Neural cell (in vitro differentiated cells): ENCODE results near the gene RPL22. TPM values are rescaled to one million over a fixed set of nuclear protein-coding genes. Genes with fewer than 3 reads are reported as not detected.

Experiments
- H2AFZ ChIP-seq: fragments of 200-600, 300-800 bp; sonication (generic), shearing (Covaris generic); 2 replicates; pipeline ENCODE4 v1.6.0; 2014; ENCODE audit warnings: low read depth, mild to moderate bottlenecking, antibody characterized with exemption, low read length, moderate library complexity
- H3F3A ChIP-seq: fragments of 200-600 bp; shearing (Covaris generic); 2 replicates; pipeline ENCODE4 v1.6.1; 2016; ENCODE audit warnings: mild to moderate bottlenecking, moderate library complexity, mixed read lengths, antibody characterized with exemption, low read length; ENCODE audit not compliant: insufficient read depth, poor library complexity, severe bottlenecking
- H3K27ac ChIP-seq: fragments of 200-600, 300-800 bp; sonication (generic), shearing (Covaris generic); 2 replicates; pipeline ENCODE4 v1.5.1; 2014; ENCODE audit warnings: mild to moderate bottlenecking, low read length, moderate library complexity
- H3K27me3 ChIP-seq: fragments of 300-800, 200-600 bp; sonication (generic), shearing (Covaris generic); 2 replicates; pipeline ENCODE4 v1.6.0; 2014; ENCODE audit warnings: mild to moderate bottlenecking, low read depth, low read length, moderate library complexity; ENCODE audit not compliant: insufficient read depth
- H3K36me3 ChIP-seq: fragments of 300-800, 200-600 bp; sonication (generic), shearing (Covaris generic); 2 replicates; pipeline ENCODE4 v1.5.1; 2014; ENCODE audit warnings: mild to moderate bottlenecking, antibody characterized with exemption, low read length, moderate library complexity; ENCODE audit not compliant: insufficient read depth
- H3K4me2 ChIP-seq: fragments of 300-800, 200-600 bp; sonication (generic), shearing (Covaris generic); 2 replicates; pipeline ENCODE4 v1.6.0; 2014; ENCODE audit warnings: mild to moderate bottlenecking, low read length
- H3K4me3 ChIP-seq: fragments of 300-800, 200-600 bp; sonication (generic), shearing (Covaris generic); 2 replicates; pipeline ENCODE4 v1.5.1; 2014; ENCODE audit warnings: mild to moderate bottlenecking, low read length, moderate library complexity
- H3K79me2 ChIP-seq: fragments of 200-600 bp; shearing (Covaris generic); replicated peaks from 2 replicates; pipeline ENCODE4 v1.6.0; 2014; ENCODE audit warnings: mild to moderate bottlenecking, low read length, moderate library complexity; ENCODE audit not compliant: insufficient read depth
- H3K9ac ChIP-seq: fragments of 300-800, 200-600 bp; sonication (generic), shearing (Covaris generic); 2 replicates; pipeline ENCODE4 v1.6.1; 2016; ENCODE audit warnings: mild to moderate bottlenecking, low read length, mixed read lengths
- H3K9me2 ChIP-seq: fragments of 200-600 bp; shearing (Covaris generic); 2 replicates; pipeline ENCODE4 v1.6.1; 2016; ENCODE audit warnings: mild to moderate bottlenecking, low read length, mixed read lengths; ENCODE audit not compliant: insufficient read depth
- H3K9me3 ChIP-seq: fragments of 200-600, 300-800 bp; sonication (generic), shearing (Covaris generic); 2 replicates; pipeline ENCODE4 v1.6.1; 2016; ENCODE audit warnings: mild to moderate bottlenecking, mixed run types, low read length, moderate library complexity, mixed read lengths
- H4K20me1 ChIP-seq: fragments of 200-600 bp; shearing (Covaris generic); 2 replicates; pipeline ENCODE4 v1.6.1; 2016; ENCODE audit warnings: mild to moderate bottlenecking, mixed run types; ENCODE audit not compliant: insufficient read depth
- EP300 ChIP-seq: fragments of 450-650 bp; conservative IDR thresholded peaks from 2 replicates; pipeline ENCODE4 v1.6.1; 2014; ENCODE audit warnings: antibody characterized with exemption, mild to moderate bottlenecking, moderate library complexity; ENCODE audit not compliant: poor library complexity, severe bottlenecking
- EZH2 ChIP-seq: fragments of 200-600, 300-800 bp; shearing (Covaris generic), sonication (generic); IDR thresholded peaks from 2 replicates; pipeline ENCODE4 v1.6.1; 2014; ENCODE audit warnings: antibody characterized with exemption, low read length, borderline replicate concordance, mild to moderate bottlenecking; ENCODE audit not compliant: insufficient read depth, poor library complexity, severe bottlenecking
- MXI1 ChIP-seq: fragments of 450-650 bp; conservative IDR thresholded peaks from 2 replicates; pipeline ENCODE4 v1.6.1; 2014; ENCODE audit warnings: antibody characterized with exemption, mild to moderate bottlenecking; ENCODE audit not compliant: poor library complexity, severe bottlenecking
- POLR2AphosphoS5 ChIP-seq: IDR thresholded peaks from 2 replicates; pipeline ENCODE4 v1.6.1; 2012
- RAD21 ChIP-seq: fragments of 450-650 bp; conservative IDR thresholded peaks from 2 replicates; pipeline ENCODE4 v1.6.1; 2014; ENCODE audit warnings: antibody characterized with exemption, mild to moderate bottlenecking, moderate library complexity
- SMC3 ChIP-seq: fragments of 450-650 bp; conservative IDR thresholded peaks from 2 replicates; pipeline ENCODE4 v1.6.1; 2014; ENCODE audit warnings: antibody characterized with exemption, mild to moderate bottlenecking, moderate library complexity; ENCODE audit not compliant: poor library complexity
- TAF1 ChIP-seq: IDR thresholded peaks from 2 replicates; pipeline ENCODE4 v1.6.1; 2012; ENCODE audit warnings: low read depth
- polyA plus RNA-seq: library from polyadenylated mRNA; depleted of rRNA; stranded (reverse); fragments of >200 nt; gene quantifications from 2 replicates; pipeline ENCODE4 v1.2.3, GENCODE V29; 2014
- TF ChIP-seq, protein P1 (sequence below): IDR thresholded peaks from 2 replicates; pipeline ENCODE4 v1.6.1; 2012; ENCODE audit warnings: borderline replicate concordance
- TF ChIP-seq, protein P2 (sequence below): fragments of 450-650 bp; IDR thresholded peaks from 2 replicates; pipeline ENCODE4 v1.5.1; 2014; ENCODE audit warnings: antibody characterized with exemption, mild to moderate bottlenecking, moderate library complexity; ENCODE audit not compliant: poor library complexity, severe bottlenecking

The RPL22 gene
- polyA plus RNA-seq, 1 donor from 2014 or later, result 294 TPM

DNA sequence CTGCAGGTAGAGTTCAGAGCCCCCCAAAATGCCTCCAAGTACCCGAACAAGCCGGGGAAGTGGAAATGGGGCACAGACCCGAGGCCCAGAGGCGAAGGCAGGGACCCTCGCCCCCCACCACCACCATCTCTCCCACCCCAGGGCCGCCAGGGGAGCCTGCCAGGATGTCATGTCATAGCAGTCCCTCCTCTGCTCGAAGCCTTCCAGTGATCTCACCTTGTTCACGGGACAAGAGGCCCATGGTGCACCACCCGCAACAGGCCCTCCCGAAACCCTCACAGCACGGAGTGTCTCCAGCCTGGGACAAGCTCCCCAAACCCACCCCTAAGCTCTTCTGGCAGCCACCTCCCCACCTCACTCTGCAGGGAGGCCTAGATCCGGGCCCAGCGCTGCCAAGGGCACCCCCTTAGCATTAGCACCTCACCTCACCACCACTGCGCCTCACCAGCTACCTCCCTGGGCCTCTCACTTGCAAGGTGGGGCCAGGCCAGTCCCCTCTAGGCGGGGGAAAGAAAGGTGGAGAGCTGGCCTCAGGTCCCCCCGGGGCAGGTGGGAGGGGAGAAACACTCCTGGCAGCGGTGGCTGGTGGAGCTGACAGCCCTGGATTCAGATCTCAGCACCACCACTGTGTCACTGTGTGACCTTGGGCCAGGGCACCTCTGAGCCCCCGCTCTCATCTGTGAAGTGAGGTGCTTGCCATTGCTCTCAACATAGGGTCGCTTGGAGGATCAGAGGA lies 32.6 kb downstream of the RPL22 start:
- Histone ChIP-seq H2AFZ (no peak overlapping the region), H3F3A (no peaks in the 10 kb centered on the region), H3K9me3 (no peaks in the 10 kb centered on the region), H3K27me3 (no peaks in the 10 kb centered on the region), H3K9ac (no peak overlapping the region), H3K79me2 (no peaks in the 10 kb centered on the region), H3K27ac (no peak overlapping the region), H3K36me3 (no peaks in the 10 kb centered on the region), H3K9me2 (no peaks in the 10 kb centered on the region), H4K20me1 (no peaks in the 10 kb centered on the region), H3K4me3 (no peak overlapping the region), H3K4me2 (no peak overlapping the region)
- no peak for TF ChIP-seq RAD21

DNA sequence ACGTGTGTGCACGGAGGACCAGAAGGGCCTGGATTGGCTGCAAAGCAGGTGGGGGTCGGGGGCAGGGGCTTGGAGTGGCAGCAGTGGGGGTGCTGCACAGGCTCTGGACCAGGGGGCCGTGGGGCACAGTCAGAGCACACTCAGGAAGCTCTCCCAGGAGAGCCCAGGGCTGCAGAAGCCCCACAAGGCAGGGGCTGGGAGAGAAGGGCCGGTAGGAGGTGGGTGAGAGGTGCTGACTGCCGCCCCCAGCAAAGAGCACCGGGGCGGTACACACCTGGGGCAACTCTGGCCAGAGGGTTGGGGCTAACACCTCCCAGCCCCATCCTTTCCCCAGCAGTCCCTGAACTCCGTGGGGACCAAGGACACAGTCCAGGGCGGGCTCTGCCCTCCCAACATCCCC lies 33.2 kb downstream of the RPL22 start:
- H3K9me2 ChIP-seq, result no peaks in the 10 kb centered on the region
- H3K27ac ChIP-seq, result peak overlapping the region; percentile 96
- no peak overlapping the region for H3K4me3 ChIP-seq
- no peak overlapping the region for H3K4me2 ChIP-seq
- TF ChIP-seq MXI1 (no peak), EP300 (no peak), EZH2 (no peak), RAD21 (no peak)
- H3K9ac ChIP-seq, result peak overlapping the region; percentile 74
- no peaks in the 10 kb centered on the region for H3K27me3 ChIP-seq
- H3K79me2 ChIP-seq, result no peaks in the 10 kb centered on the region
- H2AFZ ChIP-seq, result no peak overlapping the region
- H4K20me1 ChIP-seq, result no peaks in the 10 kb centered on the region
- H3K9me3 ChIP-seq, result no peaks in the 10 kb centered on the region
- no peaks in the 10 kb centered on the region for H3F3A ChIP-seq
- no peaks in the 10 kb centered on the region for H3K36me3 ChIP-seq

DNA sequence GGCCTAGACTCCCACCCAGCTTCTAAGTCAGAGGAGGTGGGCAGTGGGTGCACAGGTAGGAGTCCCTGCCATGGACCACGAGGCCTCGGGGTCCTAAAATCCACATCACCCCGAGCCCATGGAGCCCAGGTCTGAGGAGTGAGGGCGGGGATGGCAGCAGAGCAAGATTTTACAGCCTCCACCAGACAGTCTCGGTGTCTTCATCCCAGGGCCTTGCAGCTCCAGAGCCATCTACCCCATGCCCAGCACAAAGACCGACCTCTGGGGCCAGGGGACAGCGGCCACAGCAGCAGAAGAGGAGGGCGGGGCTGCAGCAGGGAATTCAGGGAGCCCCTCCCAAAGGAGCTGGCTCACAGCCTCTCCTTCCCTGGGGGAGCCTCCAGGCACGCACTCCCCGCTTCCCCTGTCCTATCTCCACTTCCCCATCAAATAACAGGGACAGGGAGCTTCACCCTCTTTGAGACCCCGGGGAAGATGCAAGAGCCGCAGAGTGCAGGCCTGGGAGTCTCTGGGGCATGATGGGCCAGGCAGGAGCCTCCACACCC lies 33.9 kb downstream of the RPL22 start:
- Histone ChIP-seq H3K36me3 (no peaks in the 10 kb centered on the region), H4K20me1 (no peaks in the 10 kb centered on the region), H3K27me3 (no peaks in the 10 kb centered on the region), H3K4me2 (no peak overlapping the region), H2AFZ (no peak overlapping the region), H3K9me3 (no peaks in the 10 kb centered on the region), H3K9me2 (no peaks in the 10 kb centered on the region), H3K9ac (peak overlapping the region; percentile 74), H3K4me3 (peak overlapping the region; percentile 50), H3F3A (no peaks in the 10 kb centered on the region), H3K79me2 (no peaks in the 10 kb centered on the region), H3K27ac (peak overlapping the region; percentile 96)
- no peak for TF ChIP-seq POLR2AphosphoS5
- TF ChIP-seq, protein P1, sequence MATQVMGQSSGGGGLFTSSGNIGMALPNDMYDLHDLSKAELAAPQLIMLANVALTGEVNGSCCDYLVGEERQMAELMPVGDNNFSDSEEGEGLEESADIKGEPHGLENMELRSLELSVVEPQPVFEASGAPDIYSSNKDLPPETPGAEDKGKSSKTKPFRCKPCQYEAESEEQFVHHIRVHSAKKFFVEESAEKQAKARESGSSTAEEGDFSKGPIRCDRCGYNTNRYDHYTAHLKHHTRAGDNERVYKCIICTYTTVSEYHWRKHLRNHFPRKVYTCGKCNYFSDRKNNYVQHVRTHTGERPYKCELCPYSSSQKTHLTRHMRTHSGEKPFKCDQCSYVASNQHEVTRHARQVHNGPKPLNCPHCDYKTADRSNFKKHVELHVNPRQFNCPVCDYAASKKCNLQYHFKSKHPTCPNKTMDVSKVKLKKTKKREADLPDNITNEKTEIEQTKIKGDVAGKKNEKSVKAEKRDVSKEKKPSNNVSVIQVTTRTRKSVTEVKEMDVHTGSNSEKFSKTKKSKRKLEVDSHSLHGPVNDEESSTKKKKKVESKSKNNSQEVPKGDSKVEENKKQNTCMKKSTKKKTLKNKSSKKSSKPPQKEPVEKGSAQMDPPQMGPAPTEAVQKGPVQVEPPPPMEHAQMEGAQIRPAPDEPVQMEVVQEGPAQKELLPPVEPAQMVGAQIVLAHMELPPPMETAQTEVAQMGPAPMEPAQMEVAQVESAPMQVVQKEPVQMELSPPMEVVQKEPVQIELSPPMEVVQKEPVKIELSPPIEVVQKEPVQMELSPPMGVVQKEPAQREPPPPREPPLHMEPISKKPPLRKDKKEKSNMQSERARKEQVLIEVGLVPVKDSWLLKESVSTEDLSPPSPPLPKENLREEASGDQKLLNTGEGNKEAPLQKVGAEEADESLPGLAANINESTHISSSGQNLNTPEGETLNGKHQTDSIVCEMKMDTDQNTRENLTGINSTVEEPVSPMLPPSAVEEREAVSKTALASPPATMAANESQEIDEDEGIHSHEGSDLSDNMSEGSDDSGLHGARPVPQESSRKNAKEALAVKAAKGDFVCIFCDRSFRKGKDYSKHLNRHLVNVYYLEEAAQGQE, result no peak
- TF ChIP-seq RAD21, result no peak
- TF ChIP-seq, protein P2, sequence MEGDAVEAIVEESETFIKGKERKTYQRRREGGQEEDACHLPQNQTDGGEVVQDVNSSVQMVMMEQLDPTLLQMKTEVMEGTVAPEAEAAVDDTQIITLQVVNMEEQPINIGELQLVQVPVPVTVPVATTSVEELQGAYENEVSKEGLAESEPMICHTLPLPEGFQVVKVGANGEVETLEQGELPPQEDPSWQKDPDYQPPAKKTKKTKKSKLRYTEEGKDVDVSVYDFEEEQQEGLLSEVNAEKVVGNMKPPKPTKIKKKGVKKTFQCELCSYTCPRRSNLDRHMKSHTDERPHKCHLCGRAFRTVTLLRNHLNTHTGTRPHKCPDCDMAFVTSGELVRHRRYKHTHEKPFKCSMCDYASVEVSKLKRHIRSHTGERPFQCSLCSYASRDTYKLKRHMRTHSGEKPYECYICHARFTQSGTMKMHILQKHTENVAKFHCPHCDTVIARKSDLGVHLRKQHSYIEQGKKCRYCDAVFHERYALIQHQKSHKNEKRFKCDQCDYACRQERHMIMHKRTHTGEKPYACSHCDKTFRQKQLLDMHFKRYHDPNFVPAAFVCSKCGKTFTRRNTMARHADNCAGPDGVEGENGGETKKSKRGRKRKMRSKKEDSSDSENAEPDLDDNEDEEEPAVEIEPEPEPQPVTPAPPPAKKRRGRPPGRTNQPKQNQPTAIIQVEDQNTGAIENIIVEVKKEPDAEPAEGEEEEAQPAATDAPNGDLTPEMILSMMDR, result no peak
- no peak for TF ChIP-seq TAF1
- TF ChIP-seq SMC3, result no peak
- TF ChIP-seq EZH2, result no peak
- TF ChIP-seq EP300, result no peak
- TF ChIP-seq MXI1, result no peak
